ENCODE data around the gene KRT6A.
"Not testable (repeated sequence)": the region's sequence is repeated elsewhere in the genome, so short reads cannot be mapped to it uniquely, and the experiment has no call there.

The KRT6A gene

DNA sequence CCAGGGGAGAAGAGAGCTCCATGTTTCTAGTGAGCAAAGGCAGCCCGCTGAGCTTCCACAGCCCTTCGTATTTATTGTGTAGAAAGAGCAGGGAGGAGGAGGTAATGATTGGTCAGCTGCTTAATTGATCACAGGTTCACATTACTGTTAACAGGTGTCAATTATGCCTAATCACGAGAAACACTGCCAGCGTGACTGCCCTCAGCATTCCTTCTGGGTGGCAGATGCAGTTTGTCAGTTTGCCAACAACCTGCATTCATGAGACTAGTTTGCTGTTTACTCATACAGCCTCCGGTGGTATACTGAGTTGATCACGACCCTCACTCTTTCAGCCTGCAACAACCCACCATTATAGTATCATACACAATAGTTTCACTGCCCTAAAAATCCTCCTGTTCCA is 7.5 kb upstream of the KRT6A start:
- not testable (repeated sequence) for DNase-seq

DNA sequence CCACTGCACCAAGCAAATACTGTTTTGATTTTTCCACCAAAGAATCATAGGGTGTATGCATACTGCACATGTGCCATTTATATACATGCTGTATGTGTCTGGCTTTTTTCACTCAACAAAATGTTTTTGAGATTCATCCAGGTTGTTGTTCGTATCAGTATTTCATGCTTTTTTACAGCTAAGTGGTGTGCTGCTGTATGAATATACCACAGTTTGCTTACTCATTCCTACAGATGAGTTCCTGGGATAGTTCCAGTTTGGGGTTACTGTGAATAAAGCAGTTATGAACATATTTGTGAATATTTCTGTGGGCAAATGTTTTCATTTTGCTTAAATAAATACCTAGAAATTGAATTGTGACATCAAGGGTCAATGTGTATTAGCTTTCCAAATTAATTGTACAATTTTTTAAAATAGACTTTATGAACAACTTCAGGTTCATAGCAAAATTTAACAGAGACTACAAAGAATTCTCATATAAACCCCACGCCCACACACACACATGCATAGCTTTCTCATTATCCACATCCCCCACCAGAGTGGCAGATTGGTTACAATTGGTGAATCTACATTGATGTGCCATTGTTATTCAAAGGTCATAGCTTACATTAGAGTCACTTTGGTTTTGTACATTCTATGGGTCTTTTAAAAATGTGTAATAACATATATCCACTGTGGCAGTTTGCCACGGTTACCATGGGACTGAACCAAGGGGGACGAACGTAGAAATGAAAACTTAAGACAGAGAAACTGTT is 6.9 kb upstream of the KRT6A start:
- DNase-seq, result no peak

DNA sequence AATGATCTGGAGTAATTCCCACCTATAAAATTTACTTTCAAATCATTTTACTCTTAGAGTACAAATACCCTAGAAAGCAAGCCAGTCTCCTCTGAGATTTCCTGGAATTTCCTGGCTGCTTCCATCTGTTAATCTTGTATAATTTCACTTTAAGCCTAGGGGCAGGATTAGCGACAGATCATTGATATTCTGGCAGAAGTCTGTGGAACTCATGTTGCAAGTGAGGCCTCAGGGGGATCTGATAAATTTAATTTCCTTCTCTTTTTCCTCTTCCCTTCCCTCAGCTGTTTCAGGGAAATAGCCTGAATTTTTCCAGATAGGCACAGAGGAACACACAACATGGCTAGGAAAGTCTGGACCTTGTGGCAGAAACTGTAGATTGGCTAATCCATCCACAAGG is 5.9 kb upstream of the KRT6A start:
- DNase-seq, result no peak

DNA sequence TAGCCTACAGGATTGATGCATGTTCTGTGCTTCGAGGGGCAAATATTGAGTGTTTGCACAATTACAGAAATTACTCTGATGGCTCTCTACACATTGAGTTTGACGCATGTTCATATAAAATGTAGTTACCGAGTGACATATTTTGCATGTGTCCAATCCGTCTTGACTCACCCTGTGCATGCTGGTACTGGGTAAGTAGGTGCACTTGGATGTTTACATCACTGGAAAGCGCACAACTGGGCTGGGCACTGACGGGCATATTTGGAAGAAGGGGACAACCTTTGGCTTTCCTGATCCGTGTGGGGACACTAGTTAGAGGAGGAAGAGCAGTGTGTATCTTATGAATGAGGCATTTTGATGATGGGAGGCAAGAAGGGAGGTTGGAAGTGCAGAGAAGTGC is 4.9 kb upstream of the KRT6A start:
- no peak for DNase-seq

DNA sequence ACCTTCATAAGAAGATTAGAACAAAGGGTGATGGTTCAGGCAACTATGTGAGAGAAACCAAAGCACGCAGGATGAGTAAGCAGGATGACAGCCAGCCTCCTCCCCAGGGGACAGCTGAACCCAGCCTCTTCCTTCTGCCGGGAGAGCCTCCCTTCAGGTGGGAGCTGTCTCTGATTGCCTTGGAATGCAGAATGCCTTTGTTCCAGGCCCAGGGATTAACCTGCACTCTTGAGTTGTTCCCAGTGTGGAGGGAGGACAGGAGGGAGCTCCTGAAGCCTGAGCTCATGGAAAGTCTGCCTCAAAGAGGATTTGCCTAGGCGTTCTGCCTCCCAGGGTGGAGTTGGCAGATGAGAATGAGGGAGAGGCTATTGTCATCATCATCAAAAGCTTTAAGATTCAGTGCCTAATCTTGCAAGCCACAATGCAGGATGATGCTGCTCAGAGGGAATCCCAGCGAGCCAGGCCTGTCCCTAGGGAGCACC is 3.6 kb upstream of the KRT6A start:
- DNase-seq, result no peak

DNA sequence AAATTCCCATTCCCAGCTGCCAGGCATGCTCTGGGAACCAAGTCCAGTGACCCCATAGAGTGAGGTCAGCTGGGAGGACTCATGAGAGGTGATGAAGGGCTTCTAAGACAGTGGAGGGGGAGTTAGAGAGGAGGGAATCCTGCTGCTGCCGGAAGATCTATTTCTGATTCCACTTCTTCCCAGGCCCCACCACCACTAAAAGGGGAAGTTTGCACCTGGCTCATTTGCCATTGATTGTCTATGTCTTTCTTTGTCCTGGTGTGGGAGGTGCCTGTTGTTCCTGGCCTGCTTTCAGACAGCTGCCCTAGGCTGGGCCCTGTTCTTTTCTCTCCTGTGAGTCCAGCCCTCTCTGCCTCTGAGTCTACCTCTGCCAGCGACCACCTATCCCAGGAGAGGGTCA is 3.0 kb upstream of the KRT6A start:
- no peak for DNase-seq

DNA sequence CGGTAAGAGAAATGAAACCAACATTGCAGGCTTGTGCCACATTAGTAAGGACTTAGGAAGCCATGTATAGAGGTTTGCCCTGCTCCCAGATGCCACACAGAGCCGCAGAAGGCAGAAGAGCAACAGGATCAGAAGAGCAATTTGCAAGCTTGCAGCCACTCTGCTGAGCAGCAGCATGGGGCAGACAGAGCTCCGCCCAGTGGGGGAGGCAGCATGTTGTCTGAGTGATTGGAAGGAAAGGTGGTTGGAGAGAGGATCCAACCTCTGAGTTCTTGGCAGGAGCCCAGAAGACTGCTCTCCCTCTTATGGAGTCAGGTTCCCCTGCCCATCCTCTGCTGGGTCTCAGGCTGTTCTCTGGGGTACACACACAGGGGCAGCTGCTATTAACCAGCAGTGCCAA is 2.3 kb upstream of the KRT6A start:
- DNase-seq, result no peak

DNA sequence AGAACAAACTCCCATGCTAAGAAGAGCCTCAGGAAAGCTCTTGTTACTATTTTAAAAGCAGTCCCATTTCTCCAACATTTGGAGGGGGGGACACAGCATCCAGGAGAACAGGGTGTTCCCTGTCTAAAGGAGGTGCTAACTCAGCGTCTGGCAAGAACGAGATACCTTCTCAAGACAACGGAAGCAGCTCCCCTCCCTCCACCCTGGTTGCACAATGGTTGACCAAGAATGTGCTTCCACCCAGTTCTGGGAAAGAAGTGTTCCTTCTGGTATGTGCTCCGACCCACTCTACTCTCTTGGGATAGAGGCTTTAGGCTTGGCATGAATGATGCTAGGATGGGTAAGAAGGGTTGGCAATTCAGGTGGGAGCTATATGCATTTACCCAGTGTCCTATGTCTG is 1.5 kb upstream of the KRT6A start:
- no peak for DNase-seq

DNA sequence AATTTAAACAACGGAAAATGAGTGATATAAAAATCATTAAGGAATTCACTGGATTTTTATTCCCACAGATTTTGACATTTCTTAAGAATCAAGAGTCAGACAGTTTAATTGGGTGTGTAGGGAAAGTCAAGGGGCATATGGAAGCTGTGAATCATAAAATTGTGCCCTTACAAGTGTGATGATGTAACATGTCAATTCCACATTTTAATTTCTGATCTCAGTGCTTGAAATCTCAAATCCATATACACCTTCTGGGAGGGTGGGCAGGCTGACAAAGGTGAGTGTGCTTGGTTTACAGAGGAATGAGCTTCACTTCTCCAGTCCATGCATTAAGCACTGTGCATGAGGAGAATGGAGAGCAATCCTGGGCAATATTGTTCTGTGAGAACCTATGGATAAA is 1.0 kb upstream of the KRT6A start:
- no peak for DNase-seq

DNA sequence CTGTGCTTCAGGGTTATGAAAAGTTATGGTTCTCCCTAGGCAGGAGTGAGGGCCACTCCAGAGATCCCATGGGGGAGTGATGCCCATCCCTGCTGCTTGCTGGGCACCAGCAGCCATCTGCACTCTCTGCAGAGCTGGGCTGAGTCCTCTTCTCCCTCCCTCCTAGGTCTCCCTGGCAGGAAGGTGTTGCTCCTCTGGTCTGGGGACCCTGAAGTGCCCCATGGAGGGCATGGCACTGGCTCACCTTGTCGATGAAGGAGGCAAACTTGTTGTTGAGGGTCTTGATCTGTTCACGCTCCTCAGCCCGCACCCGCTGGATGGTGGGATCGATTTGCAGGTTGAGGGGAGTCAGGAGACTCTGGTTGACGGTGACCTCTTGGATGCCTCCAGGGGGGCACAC is 652 bp downstream of the KRT6A start:
- not testable (repeated sequence) for DNase-seq

DNA sequence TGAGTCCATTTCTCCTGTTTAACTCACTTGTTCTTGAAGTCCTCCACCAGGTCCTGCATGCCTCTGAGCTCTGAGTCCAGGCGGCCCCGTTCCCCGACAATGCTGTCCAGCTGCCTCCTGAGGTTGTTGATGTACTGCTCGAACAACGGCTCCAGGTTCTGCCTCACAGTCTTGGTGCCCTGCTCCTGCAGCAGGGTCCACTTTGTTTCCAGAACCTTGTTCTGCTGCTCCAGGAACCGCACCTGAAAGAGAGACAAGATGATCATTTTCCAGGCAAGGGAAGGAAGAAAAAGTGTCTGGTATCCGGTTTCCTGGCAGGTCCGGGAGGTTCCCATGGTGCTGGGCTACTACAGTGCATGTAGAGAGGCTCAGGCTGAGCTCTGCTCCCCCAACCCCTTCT is 1.6 kb downstream of the KRT6A start:
- not testable (repeated sequence) for DNase-seq

DNA sequence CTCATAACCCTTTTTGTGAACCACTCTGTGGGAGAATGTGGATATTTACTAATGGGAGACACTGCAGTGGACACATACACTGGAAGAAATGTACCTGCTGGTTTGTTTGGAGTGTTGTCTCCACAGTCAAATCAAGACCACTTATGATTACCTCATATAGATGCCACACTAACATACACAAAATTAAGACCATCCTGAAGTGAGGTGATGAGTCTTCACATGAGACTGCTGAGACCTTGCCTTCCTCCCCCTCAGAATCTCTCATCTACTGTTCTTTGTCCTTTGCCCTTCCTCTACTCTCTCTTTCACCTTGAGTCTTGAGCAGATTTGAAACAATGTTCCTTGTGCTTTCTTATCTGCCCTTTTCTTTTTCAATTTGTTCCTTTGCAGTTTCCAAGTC is 4.3 kb downstream of the KRT6A start:
- no peak for DNase-seq

DNA sequence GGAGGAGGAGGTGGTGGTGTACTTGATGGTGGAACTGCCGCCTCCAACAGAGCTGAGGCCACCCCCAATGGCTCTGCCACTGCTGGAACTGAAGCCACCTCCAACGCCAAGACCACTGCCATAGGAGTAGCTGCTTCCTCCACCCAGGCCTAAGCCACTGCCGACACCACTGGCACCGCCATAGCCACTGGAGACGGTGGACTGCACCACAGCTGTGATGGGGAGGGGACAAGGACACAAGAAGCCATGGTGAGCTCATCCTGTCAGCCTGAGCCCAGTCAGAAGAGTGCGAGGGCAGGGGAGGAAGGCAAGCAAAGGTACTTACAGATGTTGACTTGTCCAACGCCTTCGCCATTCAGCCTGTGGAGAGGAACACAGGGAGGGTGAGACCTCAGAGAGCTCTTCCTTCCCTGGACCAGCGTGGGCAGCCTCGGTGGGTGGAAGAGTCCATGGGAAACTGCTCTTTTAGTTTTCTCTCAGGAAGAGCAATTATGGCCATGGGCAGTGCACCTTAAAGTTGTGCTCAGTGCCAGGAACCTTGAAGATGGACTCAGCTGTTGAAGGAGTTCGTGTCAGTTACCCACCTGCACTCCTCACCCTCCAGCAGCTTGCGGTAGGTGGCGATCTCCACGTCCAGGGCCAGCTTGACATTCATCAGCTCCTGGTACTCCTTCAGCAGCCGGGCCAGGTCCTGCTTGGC is 5.2 kb downstream of the KRT6A start:
- DNase-seq, result not testable (repeated sequence)

DNA sequence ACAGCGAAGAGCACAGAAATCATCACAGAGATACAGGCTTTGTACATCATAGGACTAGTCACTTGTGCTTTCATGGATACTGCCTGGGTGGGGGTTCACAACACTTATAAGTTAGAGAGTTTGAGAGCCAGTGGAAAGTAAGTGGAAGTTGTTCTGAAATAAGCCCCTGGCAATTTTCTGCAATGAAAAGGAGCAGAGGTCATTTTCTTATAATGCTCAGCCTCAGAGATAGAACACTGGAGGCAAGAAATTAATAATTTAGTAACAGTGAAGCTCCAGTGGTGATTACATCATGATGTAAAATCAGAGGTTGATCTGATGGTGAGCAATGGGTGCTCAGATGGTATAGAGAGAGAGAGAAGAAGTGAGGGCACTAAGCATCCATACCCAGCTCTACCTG is 5.8 kb downstream of the KRT6A start:
- no peak for DNase-seq

DNA sequence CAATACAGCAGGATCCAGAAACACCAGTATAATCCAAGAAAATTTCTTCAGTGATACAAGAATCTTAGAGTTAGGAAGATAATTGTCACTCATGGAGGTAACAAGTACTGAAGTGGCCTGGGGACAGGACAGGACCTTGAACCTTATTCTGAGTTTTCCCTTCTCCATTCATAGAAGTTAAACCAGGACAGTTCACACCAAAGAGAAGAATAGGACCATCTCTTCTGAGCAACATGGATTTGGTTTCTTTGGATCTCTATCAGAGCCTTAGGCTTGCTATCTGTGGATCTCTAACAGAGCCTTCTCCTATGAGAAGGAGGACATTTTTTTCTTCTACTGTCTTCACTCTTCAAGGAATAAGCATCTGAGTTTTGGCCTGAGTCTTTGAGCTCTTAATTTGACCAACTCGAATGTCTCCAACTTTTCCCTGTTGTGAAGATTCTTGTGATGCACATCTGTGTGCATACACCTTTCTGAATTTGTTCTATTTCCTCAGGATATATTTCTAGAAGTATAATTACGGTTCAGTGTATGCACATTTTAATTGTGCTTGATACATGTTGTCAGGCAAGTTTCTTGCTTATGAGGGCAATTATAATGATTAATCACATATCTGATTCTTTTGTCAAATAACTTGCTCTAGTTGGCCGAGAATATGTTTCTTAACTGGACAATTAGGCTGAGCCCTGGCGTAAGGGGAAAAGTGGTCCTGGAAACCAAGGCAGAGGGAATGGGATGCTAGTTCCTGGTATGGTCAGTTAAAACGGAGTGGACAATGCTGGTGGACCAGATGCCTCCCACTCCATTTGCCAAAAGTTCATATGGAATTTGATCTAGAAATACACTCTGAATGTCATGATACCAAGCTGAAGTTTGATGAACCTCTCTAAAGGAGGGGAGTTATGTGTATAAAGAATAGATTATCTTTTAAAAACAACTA is 6.6 kb downstream of the KRT6A start:
- no peak for DNase-seq

DNA sequence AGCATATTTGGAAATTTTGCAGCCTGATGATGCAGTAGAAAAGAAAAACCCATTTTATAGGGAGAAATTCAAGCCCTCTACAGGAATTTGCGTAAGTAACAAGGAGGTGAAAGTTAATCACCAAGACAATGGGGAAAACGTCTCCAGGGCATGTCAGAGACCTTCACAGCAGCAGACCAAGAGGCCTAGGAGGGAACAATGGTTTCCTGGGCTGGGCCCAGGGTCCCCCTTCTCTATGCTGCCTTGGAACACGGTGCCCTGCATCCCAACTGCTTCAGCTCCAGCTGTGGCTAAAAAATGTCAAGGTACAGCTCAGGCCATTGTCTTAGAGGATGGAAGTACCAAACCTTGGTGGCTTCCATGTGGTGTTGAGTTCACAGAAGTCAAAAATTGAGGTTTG is 13.0 kb downstream of the KRT6A start:
- DNase-seq, result no peak

DNA sequence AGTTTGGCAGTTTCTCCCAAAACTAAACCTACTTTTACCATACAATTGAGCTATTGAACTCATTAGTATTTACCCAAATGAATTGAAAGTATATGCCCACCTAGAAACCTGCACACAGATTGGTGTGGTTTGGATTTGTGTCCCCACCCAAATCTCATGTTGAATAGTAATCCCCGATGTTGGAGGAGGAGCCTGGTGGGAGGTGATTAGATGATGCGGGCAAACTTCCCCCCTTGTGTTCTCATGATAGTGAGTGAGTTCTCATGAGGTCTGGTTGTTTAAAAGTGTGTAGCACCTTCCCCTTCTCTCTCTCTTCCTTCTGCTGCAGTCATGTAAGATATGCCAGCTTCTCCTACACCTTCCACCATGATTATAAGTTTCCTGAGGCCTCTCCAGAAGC is 15.4 kb downstream of the KRT6A start:
- no peak for DNase-seq

DNA sequence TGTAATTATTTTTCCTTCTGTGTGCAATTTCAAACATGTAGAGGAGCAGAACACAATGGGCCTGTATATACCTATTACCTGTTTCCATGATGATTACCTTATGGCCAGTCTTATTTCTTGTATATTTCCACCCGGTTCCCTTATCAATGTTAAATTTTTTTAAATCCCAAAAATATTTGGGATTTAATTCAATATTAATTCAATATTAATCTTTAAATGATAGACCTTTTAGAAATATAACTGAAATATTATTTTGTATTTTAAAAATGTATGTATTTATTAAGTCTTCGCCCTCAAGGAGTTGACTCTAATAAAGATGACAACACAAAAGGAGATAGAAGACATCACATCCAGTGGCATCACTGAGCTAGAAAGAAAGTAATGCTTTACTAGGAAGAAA is 18.8 kb downstream of the KRT6A start:
- no peak for DNase-seq

DNA sequence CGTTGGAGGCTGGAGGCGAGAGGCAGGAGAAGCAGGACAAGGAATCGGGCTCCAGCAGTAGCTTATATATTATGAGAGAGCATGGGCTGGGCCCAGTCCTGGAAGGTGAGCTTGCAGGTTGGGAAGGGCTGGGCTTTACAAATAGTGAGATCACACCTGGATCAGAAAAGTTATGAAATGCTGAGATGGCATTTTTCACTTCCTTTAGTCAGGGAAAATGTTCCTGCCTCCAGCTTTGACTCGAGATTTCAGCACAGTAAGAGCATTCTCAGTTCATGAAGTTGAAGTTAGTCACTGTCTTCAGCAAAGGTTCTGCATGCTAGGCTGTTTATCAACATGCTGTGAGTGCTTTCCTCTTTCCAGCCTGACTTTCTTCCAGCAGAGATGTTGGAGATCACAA is 19.3 kb downstream of the KRT6A start, which contains the start of gene KRT6C:
Gene KRT6C, minus strand, starts transcription at position 38 of the 400 bp plus-strand sequence. CDS start 68 bp downstream, outside the sequence.
- DNase-seq, result no peak

DNA sequence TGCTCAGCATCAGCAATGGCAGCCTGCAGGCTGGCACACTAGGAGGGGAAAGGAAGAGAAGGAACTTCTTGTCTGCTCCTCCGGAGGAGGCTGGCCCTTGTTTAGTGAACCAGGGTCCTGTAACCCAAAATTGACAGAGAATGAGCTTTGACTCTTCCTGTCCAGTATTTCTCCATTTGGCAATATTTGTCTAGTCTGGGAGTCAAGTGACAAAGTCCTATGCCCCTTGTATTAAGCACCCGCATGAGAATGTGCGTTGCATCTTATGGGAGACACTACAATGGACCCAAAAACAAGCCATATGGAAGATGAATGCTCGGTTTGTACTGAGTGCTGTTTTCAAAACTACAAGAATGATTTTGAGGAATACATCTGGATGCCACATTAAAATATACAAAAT is 23.2 kb downstream of the KRT6A start:
- no peak for DNase-seq

DNA sequence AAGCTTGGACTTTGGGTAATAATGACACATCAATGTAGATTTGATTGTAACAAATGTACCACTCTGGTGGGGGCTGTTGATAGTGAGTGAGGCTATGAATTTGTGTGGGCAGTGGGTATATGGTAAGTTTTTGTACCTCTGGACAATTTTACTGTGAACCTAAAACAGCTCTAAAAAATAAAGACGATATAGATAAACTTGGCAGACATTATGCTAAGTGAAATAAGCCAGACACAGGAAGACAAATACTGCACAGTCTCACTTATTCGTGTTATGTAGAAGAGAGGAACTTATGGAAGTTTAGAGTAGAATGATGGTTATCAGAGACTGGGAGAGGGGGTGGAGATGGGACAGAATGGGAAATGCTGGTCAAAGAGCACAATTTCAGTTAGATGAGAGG is 28.2 kb downstream of the KRT6A start:
- DNase-seq, result no peak

DNA sequence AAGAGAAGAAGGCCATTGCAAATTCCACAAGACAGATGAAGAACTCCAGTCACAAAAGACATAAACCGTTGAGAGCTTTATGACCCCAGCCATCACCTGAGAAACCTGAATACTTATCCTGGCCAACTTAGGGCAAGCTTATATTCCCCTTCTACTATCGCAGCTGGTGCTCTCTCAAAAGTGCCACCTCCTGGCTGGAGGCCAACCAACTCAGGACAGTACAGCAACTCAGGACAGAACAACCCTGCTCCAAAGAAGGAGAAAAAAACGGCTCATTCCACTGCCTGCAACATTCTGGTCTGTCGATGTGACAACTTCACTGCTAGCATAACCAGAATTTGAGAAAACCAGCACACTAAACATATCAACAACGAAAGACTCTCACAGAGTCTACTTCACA is 31.4 kb downstream of the KRT6A start:
- no peak for DNase-seq

DNA sequence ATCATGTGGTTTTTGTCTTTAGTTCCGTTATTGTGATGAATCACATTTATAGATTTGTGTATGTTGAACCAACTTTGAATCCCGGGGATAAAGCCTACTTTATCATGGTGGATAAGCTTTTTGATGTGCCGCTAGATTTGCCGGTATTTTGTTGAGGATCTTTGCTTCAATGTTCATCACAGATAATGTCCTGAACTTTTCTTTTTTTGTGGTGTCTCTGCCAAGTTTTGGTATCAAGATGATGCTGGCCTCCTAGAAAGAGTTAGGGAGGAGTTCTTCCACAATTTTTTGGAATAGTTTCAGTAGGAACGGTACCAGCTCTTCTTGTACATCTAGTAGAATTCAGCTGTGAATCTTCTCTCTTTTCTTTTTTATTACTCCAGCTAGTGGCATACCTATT is 34.2 kb downstream of the KRT6A start:
- DNase-seq, result no peak

Measured in central memory CD4-positive, alpha-beta T cell (primary cell).